Stimulated activated CD4-positive, alpha-beta T cell treated with anti-CD3 and anti-CD28 coated beads, Interleukin-1b, Interleukin-23, amount 100 ng/mL, for 1 hour (primary cell): ENCODE measurements around the gene VPS50.

Experiments used
- DNase-seq, 2 donors: peaks; one replicate each; pipeline ENCODE4 v3.0.0-alpha.2; 2020; ENCODE audit warnings: low read depth in 2 of 2

Gene VPS50

DNA sequence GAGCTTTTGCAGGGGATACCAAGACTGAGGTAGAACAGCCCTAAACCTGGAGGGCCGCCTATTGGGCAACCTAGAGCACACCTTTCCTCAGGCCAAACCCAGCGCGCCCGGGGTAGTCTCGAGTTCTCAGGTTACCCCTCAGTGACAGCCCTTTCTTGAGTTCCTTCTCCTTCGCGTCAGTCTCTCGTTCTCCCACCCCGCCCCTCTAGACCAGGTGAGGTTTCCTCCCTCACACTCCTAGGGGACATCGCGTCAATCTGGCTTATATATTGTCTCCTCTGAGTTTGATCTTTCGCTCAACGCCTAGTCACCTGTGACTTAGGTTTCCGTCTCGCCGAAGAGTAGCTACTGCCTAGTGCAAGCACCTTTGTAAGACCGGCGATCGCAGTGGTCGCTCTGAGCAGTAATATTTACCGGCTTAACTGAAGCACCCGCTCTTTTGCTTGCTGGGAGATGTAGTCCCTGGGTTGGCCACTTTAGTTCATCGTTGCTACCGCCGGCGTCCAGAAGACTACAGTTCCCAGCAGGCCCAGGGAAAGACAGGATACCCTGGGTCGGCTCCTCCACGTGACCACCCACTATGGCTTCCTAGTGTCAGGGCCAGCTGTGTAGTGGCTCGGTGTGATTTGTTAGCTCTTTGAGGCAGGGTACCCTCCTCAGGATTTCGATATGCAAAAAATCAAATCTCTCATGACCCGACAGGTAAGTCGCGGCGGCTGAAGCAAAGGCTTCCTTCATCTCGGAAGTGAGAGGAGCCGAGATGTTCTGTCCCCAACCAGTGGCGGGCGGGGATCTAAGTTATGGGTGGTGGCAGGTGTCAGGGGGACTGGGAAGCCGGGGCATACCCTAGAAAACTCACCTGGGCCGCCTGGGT is at the start of gene VPS50:
VPS50 (plus strand) TSS at position 568 of the 874 bp plus-strand sequence; CDS start at position 670, 102 bp downstream.
- peak; percentile 69 to 74 for DNase-seq

DNA sequence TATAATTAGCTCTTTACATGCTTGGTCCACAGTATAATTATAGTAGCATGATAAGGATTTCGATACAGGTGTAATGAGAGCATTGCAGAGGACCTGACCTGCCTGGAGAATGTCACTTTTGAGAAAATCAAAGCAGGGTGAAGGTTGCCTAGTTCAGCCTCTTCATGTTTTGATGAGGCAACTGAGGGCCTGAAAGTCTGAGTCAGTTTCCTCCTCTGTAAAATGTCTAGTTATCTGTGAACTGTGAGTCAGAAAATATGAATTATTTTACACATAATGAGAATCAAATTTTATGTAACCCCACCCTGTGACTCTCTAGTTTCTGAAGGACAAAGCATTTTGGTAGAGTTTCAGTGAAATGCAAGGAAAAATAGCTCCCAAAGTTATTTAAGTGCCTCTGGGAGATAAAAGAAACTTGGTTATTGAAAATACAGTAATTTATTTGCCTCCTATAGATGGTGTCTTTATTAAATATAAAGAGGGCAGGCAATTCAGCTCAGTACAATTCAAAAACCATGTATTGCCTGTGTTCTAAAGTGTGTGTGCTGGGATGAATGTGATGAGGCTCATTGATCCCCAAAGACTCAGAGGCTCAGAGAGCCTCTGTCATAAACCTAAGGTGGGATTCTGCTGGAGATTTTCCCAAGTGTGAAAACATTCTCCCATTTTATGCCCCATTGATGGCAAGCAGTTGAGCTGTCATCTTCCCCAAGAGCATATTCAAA is 46.7 kb upstream of the VPS50 start:
- DNase-seq = no peak

DNA sequence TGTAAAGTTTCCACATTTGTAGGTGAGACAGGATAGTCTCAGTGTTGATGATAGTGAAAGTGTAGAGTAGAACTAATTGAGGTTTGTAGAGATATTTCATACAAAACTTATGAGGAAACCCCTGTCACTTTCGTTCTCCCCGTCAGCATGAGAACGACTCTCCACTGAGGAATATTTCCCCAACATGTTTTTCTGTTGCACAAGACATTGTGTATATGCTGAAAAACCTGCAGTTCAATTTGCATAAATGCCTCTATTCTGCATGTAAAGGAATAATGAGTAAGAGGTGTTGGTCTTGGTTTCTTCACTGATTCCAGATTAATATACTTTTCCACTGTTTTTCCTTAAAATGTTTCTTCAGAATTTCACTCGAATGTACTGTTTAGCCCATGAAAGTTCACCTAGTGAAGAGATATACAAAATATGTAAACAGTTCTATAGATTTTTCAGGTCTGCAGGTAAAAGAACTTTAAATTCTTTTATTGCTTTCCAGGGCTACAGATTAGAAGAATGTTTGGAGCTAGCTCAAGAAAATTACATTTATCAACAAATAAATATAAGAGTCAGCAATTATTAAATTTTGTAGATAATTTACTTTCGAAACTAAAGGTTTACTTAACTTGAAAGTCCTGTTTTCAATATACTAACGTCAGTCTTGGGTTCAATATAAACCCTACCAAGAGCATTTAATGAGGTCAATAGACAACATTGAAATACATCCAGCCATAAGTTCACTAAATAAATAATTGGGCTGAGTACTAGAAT is 43.1 kb upstream of the VPS50 start:
- DNase-seq = no peak

- DNase-seq = no peak
Measured at GRCh38 chr7:93194386-93194785, 37.8 kb upstream of the VPS50 start.

DNA sequence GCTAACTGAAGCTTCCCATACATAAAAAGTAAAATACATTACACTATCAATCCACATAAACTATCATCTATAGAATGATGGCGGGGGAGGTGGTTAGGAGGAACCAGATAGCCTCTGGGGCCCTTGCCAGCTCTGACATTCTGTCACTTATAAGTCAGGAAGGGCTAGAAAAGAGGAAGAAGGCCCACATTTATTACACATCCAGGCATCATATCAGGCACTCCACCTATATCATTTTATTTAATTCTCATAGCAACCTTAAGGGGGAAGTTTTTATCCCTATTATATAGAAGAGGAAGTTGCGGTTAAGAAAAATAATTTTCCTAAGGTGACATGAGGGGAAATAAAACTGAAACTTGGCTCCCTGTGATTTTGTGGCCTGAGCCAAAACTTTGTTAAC is 35.8 kb upstream of the VPS50 start:
- no peak for DNase-seq

DNA sequence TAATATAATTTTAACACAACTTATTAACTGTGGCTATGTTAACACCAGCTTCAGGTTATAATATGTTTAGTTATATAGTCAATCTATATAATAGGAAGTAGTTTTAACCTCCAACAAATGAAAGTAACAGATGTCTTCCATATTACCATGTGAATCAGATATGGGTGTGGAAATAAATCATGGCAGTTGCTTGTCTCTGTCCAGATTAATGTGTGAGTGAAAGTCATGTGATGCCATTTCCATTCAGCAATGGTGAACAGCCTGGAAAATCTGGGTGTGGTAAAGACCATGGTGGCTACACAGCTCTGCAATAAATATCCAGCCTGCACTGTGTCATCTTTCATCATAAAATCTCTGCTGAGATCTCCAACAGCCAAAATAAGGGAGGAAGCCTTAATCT is 33.7 kb upstream of the VPS50 start:
- DNase-seq = no peak

GRCh38 chr7:93202594-93203250 is 29.4 kb upstream of the VPS50 start:
- no peak for DNase-seq

DNA sequence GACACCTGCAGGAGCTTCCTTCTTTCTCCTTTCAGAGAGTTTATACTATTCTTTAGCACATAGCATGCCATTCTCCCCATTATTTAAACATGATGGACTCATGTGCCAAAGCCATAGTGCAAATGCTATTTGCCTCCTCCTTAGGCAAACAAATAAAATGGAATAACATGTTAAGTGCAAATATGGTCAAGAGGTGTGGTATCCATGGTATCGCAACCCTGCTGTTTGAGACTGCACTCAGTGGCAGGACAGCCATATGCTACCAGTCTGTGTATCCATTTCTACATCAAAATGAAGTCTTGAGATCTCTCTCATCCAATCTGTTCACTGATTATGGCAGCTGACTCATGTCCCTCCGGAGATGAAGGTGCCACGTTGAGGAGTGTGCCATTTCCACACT is 28.7 kb upstream of the VPS50 start:
- no peak for DNase-seq

- DNase-seq = no peak
Measured at GRCh38 chr7:93205046-93205445, 27.1 kb upstream of the VPS50 start.

DNA sequence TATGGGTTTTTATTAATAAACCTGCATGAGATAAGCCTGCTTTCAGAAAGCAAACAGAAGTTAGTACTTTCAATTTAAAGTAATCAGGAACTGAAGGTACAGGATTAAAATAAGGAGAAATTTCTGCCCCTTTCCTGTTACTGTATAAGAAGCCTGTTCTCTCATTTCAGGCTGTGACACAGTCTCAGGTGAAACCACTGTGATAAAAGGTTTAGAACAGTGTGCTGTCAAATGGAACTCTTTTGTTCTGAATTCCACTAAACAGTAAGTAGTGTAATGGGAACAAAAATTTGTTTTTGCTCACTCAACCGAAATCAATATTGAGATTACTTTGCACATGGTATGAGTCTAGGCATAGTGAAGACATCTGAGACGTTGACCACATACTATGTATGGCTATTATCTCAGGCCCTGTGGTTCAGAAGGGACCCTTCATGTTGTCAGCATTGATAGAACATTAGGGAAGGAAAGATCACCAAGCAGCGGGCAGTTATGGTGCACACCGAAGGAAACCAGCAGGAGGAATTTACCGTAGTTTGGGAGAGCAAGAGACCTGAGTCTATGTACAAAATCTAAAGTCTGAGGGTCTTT is 20.8 kb upstream of the VPS50 start:
- no peak for DNase-seq

GRCh38 chr7:93212881-93213280 is 19.3 kb upstream of the VPS50 start:
- no peak for DNase-seq

GRCh38 chr7:93218997-93219827 is 13.0 kb upstream of the VPS50 start:
- no peak for DNase-seq

GRCh38 chr7:93219868-93220267 is 12.3 kb upstream of the VPS50 start:
- DNase-seq = no peak

- DNase-seq = no peak
Measured at GRCh38 chr7:93226310-93226709, 5.9 kb upstream of the VPS50 start, which contains the start of gene HEPACAM2. Gene HEPACAM2, minus strand, starts transcription at chr7:93226469.

- DNase-seq = no peak
Measured at GRCh38 chr7:93228302-93228701, 3.9 kb upstream of the VPS50 start.

GRCh38 chr7:93231259-93231658 is 907 bp upstream of the VPS50 start:
- DNase-seq = no peak

DNA sequence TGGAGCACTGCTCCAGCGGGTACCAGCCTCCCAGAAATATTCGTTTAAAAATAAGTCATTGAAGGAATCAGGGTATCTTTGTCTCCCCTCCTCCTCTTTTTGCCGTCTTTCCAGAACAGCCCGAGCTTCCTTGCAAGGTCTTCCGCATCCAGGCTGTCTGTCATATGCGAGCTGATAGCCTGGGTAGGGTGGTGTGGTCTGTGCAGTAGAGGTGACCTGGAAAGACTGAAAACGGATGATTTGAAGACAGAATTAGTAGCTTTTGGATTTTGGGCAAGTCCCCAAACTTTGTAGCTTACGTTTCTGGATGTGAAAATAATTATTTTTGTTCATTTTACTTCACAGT is 480 bp downstream of the VPS50 start:
- no peak for DNase-seq

GRCh38 chr7:93235541-93235940 is 3.4 kb downstream of the VPS50 start:
- DNase-seq = no peak

DNA sequence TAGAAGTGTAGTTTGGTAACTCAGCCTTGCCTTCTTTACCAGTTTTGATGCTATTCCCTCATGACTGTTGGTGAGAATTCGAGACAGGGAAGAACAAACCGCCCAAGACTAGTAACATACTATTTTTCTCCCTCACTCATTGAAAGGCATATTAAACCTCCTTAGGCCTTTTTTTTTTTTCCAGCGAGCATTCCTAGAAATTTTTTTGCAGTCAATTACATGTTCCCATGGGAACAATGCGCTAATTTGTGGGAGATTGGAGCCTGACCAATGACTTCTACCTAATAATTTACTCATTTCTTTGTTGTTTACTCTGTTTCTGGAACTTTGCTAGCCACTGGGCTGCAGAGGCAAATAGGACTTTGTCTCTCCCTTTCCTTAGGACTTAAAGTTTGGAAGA is 6.0 kb downstream of the VPS50 start:
- no peak for DNase-seq

GRCh38 chr7:93238748-93239147 is 6.6 kb downstream of the VPS50 start:
- no peak for DNase-seq

DNA sequence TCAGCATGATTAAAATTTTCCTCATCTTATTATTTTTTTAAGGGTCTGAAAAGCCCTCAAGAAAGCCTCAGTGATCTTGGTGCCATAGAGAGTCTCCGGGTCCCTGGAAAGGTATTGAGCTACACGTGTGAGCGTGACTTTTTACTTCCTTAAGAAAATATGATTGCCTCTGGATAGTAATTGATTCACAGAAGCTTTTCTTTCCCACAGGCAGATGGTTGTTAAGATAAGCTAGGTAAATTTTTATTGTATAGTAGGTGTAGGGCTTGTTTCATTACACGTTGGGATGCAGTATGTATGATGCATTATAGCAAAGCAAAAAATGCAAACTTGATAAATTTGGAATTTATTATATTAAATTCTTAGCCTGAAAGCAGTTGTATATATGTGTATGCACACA is 7.7 kb downstream of the VPS50 start:
- DNase-seq = no peak
